Measurements from ENCODE around the gene YPEL5.

DNA sequence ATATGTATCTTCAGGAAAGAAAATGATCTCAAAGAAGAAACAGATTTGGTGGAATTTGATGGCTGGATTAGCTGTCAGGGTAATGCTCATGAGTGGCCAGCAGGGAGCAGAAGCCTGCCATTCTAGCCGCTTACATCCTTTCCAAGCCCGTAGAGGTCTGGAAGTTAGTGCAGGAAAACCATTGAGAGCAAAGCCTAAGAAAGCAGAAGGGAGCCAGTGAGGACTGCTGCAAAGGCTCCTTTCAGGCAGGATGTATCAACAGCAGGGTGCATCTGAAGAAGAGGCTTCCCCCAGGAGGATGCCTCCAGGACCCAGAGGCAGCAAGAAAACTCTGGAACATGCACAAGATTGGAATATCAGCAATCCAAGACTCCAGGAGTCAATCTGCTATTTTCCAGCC lies 61.6 kb downstream of the YPEL5 start:
- TF ChIP-seq POLR2A (IDR thresholded peaks at IDR 0.05) (no peak), CTCF (IDR thresholded peaks at IDR 0.05) (peak; percentile 85 to 95 (median 90)), EP300 (IDR thresholded peaks at IDR 0.05) (no peak)

All from ovary (tissue), 3 donors.